ENCODE measurements around the gene MPHOSPH10.
"Not testable (repeated sequence)": the region's sequence is repeated elsewhere in the genome, so short reads cannot be mapped to it uniquely, and the experiment has no call there.

Gene MPHOSPH10

GRCh38 chr2:71173096-71173495 is 42.7 kb downstream of the MPHOSPH10 start:
- no peak for DNase-seq (ENCODE audit: low read depth)

DNA sequence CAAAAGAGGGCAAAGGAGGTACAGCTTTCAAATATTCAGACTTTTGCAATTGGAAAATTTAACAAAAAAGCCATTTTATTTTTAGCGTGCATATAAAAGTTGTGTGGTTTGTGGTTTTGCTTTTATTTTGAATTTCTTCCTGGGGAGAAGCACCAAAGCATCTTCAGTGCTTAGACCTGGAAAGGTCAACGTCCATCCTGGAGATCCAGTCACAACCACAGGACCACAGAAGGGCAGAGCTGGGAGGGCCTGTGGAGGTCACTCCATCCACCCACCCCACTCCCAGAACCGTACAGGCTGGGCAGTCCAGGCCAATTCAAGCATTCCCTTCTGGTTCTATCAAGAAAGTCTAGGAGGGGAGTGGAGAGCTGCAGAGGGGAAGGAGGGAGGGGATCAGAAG is 43.8 kb downstream of the MPHOSPH10 start:
- no peak for DNase-seq (ENCODE audit: low read depth)

DNA sequence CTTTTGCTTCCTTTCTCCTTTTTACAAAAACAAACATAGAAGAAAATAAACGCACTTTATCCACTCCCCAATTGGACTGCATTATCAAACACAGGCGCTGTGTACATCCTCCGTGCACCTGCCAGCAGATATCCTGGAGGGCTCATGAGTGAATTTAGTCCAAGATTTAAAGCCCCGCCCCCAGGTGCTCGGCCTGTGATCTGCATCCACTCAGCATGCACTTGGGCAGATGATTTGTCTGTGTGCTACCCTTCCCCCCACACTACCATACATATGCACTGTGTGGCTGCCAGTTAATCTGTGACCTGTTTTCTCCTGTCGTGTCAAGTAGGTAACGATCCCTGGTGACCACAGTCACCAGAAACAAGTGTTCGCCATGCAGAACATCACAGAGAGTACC is 48.4 kb downstream of the MPHOSPH10 start:
- not testable (repeated sequence) for DNase-seq (ENCODE audit: low read depth)

GRCh38 chr2:71181316-71181715 is 50.9 kb downstream of the MPHOSPH10 start:
- DNase-seq (ENCODE audit: low read depth) = no peak

DNA sequence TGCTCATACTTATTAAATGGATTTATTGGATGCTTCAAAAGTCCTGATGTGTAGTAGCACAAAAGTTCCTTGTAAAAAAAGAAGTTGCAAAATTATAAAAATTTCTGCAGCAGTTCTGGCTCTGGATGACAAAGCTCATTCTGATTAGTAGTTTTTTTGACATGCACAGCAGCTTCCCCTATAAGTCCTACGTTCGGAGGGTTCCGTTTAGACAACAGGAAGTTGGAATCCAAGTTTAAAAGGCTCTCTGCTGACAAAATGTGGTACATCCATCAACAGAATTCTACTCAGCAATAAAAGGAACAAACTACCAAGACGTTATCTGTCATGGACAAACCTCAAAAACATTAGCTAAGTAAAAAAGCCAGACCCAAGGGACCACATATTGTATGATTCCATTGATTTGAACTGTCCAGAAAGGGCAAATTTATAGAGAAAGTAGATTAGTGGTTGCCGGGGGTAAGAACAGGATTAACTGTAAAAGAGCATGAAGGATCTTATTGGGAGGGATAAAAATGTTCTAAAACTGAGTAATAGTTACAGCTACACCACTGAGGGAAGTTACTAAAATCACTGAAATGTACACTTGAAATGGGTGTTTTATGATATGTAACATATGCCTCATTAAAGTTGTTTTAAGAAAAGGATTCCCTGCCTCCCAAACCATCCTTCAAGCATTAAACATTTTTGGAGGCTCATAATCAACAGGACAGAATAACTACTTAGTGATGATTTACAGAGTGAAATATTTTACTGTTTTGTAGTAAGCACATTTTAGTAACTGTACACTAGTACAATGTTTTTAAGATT is 53.1 kb downstream of the MPHOSPH10 start:
- DNase-seq (ENCODE audit: low read depth) = not testable (repeated sequence)

DNA sequence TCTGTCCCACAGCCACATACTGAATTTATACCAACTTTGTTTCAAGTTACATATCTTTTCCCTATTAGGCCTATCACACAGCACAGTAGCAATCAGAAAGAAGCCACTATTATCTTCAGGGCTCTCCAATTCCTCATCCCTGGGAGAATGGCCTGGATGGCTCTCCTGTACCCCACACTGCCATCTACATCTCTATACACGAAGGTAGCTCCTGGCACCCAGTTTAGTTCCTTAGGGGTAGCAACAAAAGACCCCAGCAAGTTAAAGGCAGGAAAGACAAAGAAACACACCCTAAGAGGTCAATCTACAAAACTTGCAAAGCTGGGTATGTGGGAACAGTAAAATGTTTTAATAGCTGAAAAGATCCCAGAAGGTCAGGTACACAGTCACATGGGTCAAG is 56.5 kb downstream of the MPHOSPH10 start:
- DNase-seq (ENCODE audit: low read depth) = no peak

- DNase-seq (ENCODE audit: low read depth) = no peak
Measured at GRCh38 chr2:71187589-71187988, 57.2 kb downstream of the MPHOSPH10 start.

DNA sequence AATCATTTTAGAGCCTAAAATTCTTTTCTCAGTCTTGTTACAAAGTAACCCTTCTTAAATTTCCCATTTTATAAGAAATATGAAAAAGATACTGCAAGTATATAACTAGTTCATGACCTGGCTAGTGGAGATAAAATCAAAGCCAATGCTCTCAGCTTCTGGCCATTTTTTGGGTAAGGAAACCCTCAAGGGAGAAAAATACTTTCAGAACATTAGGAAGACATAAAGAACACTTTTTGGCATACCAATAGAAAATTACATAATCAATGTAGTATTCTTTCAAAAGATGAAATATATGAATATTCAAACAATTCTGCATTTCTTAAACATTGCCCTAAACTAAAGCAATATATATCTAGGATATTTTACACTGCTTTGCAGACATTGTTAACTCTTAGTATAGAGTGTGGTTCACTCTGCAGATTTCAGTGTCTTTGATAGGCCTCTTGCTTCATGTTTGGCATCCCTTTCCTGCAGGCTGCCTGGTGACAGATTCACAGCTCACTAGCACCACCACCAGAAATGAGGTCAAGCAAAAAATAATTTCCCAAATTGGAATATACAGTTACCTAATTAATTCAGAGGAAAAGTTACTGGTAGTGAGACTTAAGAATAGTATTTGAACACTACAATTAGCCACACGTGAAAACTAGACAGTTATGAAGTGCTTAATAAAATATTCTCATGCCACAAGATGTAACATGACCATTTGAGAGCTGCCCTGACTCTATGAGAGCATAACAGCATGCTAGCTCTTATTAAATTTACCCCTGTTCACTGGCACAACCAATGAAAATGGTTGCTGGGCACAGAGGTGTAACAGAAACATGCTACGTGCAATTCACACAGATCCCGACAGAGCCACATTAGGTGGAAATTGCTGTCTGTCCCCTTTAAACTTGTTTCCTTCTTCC is 60.5 kb downstream of the MPHOSPH10 start:
- DNase-seq (ENCODE audit: low read depth) = no peak

DNA sequence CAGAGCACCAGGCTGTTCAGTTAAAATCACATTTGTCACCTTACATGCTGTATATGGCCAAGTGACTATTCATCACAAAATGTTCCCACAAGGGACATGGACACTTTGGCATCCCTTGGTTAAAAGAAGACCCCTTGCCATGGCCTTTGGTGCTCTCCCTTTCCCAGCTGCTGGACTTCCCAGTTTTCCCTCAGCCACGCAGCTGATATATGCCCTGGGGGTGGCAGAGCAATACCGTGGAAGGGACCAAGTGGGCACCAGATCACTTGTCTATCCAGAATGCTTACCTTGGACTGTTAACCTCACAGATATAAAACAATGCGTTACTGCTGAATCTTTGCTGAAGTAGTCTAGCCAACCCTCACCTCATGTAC is 61.1 kb downstream of the MPHOSPH10 start:
- no peak for DNase-seq (ENCODE audit: low read depth)

Data from activated gamma-delta T cell treated with anti-CD3 and anti-CD28 coated beads, Interleukin-2, amount 50 U/mL, for 16 hours (primary cell).